DND-41 (cell line): ENCODE measurements around the gene PRR35.

Experiments
- CTCF ChIP-seq: IDR thresholded peaks from 2 replicates; pipeline ENCODE4 v1.5.1; 2012; ENCODE audit warnings: borderline replicate concordance, low read length, moderate library complexity, mild to moderate bottlenecking; ENCODE audit not compliant: poor library complexity, severe bottlenecking; ENCODE audit errors: extremely low read depth
- EZH2 ChIP-seq: IDR thresholded peaks from 3 replicates; pipeline ENCODE4 v1.6.1; 2012; ENCODE audit warnings: borderline replicate concordance, low read depth, mild to moderate bottlenecking, moderate library complexity, low read length, inconsistent platforms; ENCODE audit not compliant: severe bottlenecking

GRCh38 chr16:515175-515938 is 44.8 kb upstream of the PRR35 start:
- TF ChIP-seq CTCF (no peak), EZH2 (no peak)
